ENCODE measurements around the gene FARP1. TPM values are rescaled to one million over a fixed set of nuclear protein-coding genes. Genes with fewer than 3 reads are reported as not detected.

The FARP1 gene
- total and polyA plus RNA-seq, 2 of the 8 experiments (the other 6 are each of a cell fraction or from before 2014, with no cell fraction given) = 24.7 to 104 TPM

DNA sequence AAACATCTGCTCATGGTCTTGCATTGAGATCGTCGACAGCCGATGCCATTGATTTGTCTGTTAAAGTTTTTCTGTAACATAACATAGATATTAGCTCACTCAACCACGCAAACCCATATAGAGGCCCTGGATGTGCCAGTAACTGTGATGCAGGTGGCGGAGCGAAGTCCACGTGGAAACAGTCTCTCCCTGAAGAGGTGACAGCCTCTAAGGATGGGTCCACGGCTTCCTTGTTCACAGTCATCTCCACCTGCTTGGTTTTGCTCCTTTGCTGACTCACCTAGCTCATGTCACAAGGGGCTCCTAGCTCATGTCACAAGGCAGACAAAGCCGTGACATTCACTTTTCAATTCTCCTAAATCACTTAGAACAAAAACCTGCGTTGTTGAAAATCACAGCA is 42.4 kb upstream of the FARP1 start:
- Histone ChIP-seq H4K20me1 (replicated peaks in 1 of 2; ENCODE audit: control insufficient read depth in 1 of 2, insufficient read depth in 2 of 2, low read length in 2 of 2) (no peaks in the 10 kb centered on the region), H3K4me2 (ENCODE audit: insufficient read depth in 1 of 2, low read depth in 2 of 2, low read length in 2 of 2) (no peak overlapping the region), H3K56ac (replicated peaks; ENCODE audit: insufficient read length, low read depth, low read length) (no peak overlapping the region), H3K79me1 (ENCODE audit: low read depth, low read length) (no peaks in the 10 kb centered on the region), H2BK20ac (ENCODE audit: low read length) (no peak overlapping the region), H4K5ac (ENCODE audit: insufficient read length, low read depth, low read length) (no peak overlapping the region), H3K23ac (ENCODE audit: insufficient read length) (no peak overlapping the region), H3K23me2 (ENCODE audit: low read depth, low read length) (no peaks in the 10 kb centered on the region), H2BK120ac (replicated peaks; ENCODE audit: low read depth, low read length) (no peak overlapping the region), H2AK5ac (ENCODE audit: low read depth, low read length) (no peak overlapping the region), H4K91ac (replicated peaks; ENCODE audit: insufficient read length, low read length) (no peak overlapping the region), H3K79me2 (ENCODE audit: control insufficient read depth in 1 of 2, insufficient read depth in 2 of 2, low read length in 2 of 2) (no peaks in the 10 kb centered on the region), H2BK15ac (ENCODE audit: low read length) (no peak overlapping the region), H3K4me1 (replicated peaks in 1 of 4; ENCODE audit: control insufficient read depth in 3 of 4, insufficient read depth in 4 of 4, low read length in 3 of 4) (peaks cover 0 to 10% (median 4%) of the 10 kb centered on the region in 4 experiments; a peak in 5 of 7 replicates), H3K14ac (ENCODE audit: insufficient read length) (no peak overlapping the region), H3K4ac (replicated peaks; ENCODE audit: insufficient read length, low read depth, low read length) (no peak overlapping the region), H3K9me3 (ENCODE audit: insufficient read depth in 2 of 2, low read depth in 1 of 2, low read length in 1 of 2) (peaks cover 6 to 7% of the 10 kb centered on the region in 2 experiments; a peak in 2 of 4 replicates), H3K27me3 (replicated peaks in 1 of 4; ENCODE audit: control insufficient read depth in 3 of 4, extremely low read depth in 1 of 4, insufficient read depth in 3 of 4, low read length in 3 of 4) (no peaks in the 10 kb centered on the region), H3K36me3 (ENCODE audit: control insufficient read depth in 2 of 4, insufficient read depth in 4 of 4, low read length in 3 of 4) (no peaks in the 10 kb centered on the region; a peak in 1 of 8 replicates), H2BK5ac (ENCODE audit: low read depth, low read length) (no peak overlapping the region), H3K4me3 (ENCODE audit: extremely low read depth in 1 of 4, insufficient read depth in 2 of 4, low read depth in 3 of 4, low read length in 4 of 4) (no peak overlapping the region), H2BK12ac (ENCODE audit: low read depth, low read length) (no peak overlapping the region), H3K9ac (replicated peaks in 1 of 4; ENCODE audit: extremely low read depth in 1 of 4, low read depth in 3 of 4, low read length in 3 of 4) (no peak overlapping the region), H4K8ac (ENCODE audit: extremely low read depth, insufficient read depth, low read length) (no peak overlapping the region), H3K18ac (ENCODE audit: extremely low read depth, low read length) (no peak overlapping the region), H3K27ac (ENCODE audit: low read depth, low read length) (no peak overlapping the region), H2AFZ (ENCODE audit: low read length) (no peak overlapping the region)
- CTCF ChIA-PET (ENCODE audit: partially characterized antibody) = interaction anchor here (0.8 to 2.5 kb wide), 3 partner anchors 9 to 67 kb away, joined by 3 to 7 read pairs (median 4); no protein-coding TSS in a partner anchor
- FAIRE-seq = no peak
- DNase-seq (ENCODE audit: low read depth in 1 of 2, low spot score in 2 of 2) = no peak
- TF ChIP-seq SRF (IDR thresholded peaks at IDR 0.05; ENCODE audit: low read depth, low read length) (no peak), NRF1 (IDR thresholded peaks at IDR 0.05; ENCODE audit: low read depth, low read length) (no peak)
- TF ChIP-seq, protein P1, sequence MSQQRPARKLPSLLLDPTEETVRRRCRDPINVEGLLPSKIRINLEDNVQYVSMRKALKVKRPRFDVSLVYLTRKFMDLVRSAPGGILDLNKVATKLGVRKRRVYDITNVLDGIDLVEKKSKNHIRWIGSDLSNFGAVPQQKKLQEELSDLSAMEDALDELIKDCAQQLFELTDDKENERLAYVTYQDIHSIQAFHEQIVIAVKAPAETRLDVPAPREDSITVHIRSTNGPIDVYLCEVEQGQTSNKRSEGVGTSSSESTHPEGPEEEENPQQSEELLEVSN (IDR thresholded peaks at IDR 0.05) = no peak
- 90% methylated on average over 10 of the region's 10 CpGs; no CpG with 5 or more reads in 1 of the 2 experiments for WGBS, 2 experiments (ENCODE audit: extremely low coverage in 1 of 2, insufficient coverage in 1 of 2, insufficient read length in 1 of 2, insufficient replicate concordance in 2 of 2, low coverage in 1 of 2, low lambda C conversion rate in 2 of 2, missing lambda C conversion rate in 1 of 2)
- POLR2A ChIA-PET (ENCODE audit: partially characterized antibody) = no interaction called here

All from H1 (cell line).